ENCODE results near the gene TLNRD1.

DNA sequence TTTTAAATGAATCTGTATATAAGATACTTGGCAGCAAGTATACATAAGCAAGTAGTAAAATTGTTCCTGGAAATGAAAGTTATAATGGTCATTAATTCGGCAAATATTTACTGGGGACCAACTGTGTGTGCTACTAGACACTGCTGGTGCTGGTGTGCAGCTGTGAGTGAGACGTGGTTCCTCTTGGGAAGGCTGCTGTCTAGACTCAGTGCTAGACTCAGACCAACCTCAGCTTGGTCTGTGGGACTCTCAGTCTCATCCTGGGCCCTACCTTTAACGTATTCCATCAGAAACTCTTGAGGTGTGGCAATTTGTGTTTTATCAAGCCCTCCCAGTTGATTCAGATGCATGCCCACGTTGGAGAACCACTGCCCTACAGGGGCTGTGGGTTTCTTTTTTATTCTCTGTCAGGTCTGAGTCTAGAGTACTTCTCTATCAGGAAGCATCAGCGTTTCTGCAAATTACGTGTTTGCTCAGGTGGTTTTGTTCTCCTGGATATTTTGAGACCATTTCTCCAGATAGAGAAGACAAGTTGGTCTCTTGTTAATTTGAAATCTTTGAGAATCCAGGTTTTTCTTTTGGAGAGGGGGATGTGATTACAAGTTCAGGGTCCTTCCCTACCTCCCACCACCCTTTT is 6.8 kb downstream of the TLNRD1 start:
- TF ChIP-seq, protein P1, sequence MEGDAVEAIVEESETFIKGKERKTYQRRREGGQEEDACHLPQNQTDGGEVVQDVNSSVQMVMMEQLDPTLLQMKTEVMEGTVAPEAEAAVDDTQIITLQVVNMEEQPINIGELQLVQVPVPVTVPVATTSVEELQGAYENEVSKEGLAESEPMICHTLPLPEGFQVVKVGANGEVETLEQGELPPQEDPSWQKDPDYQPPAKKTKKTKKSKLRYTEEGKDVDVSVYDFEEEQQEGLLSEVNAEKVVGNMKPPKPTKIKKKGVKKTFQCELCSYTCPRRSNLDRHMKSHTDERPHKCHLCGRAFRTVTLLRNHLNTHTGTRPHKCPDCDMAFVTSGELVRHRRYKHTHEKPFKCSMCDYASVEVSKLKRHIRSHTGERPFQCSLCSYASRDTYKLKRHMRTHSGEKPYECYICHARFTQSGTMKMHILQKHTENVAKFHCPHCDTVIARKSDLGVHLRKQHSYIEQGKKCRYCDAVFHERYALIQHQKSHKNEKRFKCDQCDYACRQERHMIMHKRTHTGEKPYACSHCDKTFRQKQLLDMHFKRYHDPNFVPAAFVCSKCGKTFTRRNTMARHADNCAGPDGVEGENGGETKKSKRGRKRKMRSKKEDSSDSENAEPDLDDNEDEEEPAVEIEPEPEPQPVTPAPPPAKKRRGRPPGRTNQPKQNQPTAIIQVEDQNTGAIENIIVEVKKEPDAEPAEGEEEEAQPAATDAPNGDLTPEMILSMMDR (IDR thresholded peaks at IDR 0.05): no peak
- TF ChIP-seq POLR2A (IDR thresholded peaks at IDR 0.05): no peak
